KG1 (cell line): ENCODE data around the gene PNPLA5.
"Not testable (repeated sequence)": the region's sequence is repeated elsewhere in the genome, so short reads cannot be mapped to it uniquely, and the experiment has no call there.

ENCODE experiments used
- DNase-seq: peaks from one replicate; lab custom pipeline; 2025; lab: John Stamatoyannopoulos, UW

PNPLA5 gene

DNA sequence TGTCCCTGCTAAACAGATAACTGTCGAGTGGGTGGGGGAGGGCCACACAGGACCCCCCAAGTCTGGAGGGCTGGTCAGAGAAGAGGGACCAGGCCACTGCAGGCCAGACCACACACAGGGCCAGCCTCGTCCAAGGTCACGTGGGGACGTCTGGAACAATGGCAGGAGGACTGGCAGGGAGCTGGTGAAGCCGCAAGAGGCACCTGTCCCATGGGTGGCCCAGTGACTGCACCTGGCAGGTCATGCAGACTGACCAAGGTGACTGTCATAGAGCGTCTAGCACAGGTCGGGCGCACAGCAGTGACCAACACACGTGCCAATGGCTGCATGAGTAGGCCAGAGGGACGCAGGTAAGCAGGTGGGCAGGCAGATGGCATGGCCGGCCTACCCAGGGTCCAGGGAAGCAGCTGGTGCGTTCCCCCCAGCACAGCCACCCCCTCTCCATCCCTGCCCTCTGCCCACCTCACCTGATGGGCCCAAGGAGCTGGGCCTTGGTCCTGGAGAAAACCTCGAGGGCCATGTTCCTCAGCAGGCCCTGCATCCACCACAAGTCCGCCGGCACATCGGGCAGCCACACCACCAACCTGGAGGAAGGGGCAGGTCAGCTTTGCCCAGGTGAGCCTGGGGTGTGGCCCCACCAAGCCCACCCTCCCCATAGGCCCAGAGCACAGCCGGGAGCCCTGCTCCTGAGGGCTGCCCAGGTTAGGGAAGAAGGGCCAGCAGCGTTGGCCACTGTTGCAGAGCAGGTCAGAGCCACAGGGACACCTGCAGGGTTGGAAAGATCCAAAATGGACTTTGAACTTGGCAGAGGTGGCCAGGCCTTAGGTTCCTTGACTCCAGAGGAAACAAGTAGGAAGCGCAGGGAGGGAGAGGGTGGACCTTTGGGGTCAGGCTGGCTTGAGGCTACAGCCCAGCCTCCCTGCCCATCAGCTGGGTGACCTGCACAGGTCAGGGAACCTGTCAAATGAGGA, 10.4 kb downstream of the PNPLA5 start:
- DNase-seq, result no peak

DNA sequence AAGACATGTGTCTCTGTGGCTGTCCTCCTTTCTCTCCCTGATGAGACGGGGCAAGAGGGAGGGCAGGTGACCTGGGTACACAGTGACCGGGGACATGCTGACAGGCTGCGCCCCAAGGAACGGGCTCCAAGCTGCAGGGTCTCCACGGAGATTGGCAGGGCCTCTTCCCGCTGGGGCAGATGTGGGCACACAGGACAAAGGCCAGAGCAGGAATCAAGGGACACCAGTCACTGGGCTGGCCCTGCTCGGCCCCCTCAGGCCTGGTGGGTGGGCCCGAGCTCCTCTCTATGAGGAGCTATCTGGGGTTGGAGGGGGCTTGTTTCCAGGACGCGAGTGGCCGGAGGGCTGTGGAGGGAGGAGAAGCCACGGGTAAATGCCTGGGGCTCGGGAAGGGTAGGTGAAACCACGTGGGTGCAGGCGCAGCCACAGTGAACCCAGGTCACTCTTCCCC, 11.2 kb downstream of the PNPLA5 start:
- DNase-seq, result no peak

GRCh38 chr22:43879901-43880540, 11.8 kb downstream of the PNPLA5 start:
- DNase-seq, result no peak

GRCh38 chr22:43878831-43879550, 12.8 kb downstream of the PNPLA5 start:
- no peak for DNase-seq

DNA sequence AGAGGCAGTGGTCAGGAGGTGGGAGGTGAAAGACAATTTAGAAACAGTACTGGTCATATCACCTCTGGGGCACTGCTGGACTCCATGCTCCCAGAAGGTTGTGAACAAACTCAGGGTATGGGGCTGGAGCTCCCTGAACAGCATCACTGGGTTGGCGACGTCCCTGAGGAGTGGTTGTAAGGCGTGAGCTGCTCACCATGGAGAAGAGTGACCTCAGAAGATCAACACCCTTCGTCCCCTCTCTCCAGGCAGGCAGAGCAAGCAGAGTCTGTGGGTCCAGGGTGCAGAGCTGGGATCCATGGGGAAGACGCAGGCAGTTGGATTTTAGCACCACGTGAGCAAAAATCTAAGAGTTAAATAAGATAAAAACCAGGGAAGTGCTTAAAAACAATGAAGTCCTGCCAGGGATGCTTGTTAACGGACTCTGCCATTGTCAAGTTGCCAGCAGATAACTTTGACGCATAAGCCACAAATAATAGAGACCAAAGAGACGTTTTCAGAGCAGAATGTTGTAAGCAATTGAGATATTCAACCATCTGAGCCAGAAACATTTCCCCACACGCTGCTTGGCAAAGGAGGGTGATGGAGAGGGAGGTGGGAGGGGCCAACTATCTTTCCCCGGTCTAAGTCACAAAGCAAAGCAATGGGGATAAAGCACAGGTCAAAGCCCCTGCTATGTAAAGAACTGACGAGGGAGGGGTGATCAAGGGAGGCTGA, 13.6 kb downstream of the PNPLA5 start:
- DNase-seq, result no peak

- DNase-seq, result no peak
Measured at GRCh38 chr22:43876866-43877509, 14.8 kb downstream of the PNPLA5 start.

DNA sequence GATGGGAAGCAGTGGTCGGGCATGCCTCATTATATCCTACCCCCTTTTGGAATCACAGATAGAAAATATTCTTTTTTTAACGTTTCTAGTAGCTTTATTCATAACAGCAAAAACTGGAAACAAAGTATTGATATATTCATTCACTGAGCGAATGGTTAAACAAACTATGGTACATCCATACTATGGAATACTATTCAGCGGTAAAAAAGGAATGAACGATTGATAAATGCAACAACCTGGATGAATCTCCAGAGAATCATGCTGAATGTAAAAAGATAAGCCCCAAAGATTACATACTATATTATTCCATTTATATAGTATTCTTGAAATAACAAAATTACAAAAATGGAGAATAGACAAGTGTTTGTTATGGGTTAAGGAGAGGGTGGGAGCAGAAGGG, 22.0 kb downstream of the PNPLA5 start:
- DNase-seq, result no peak

- DNase-seq, result not testable (repeated sequence)
Measured at GRCh38 chr22:43869001-43869400, 22.8 kb downstream of the PNPLA5 start.

- peak; percentile 4 for DNase-seq
Measured at GRCh38 chr22:43867839-43868635, 23.8 kb downstream of the PNPLA5 start.

DNA sequence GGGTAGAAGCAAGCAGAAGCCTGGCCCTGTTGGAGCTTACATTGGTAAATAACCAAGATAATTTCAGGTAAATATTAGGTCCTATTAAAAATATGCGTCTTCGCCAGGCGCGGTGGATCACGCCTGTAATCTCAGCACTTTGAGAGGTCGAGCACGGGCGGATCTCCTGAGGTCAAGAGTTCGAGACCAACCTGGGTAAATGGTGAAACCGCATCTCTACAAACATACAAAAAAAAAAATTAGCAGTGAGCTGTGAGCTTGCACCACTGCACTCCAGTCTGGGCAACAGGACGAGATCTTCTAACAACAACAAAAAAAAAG, 29.0 kb downstream of the PNPLA5 start:
- DNase-seq, result no peak

- no peak for DNase-seq
Measured at GRCh38 chr22:43862074-43862881, 29.5 kb downstream of the PNPLA5 start, which contains the start of gene SULT4A1. Gene SULT4A1 (minus strand): TSS chr22:43862513. CDS start chr22:43862382, 131 bp downstream.

- DNase-seq, result no peak
Measured at GRCh38 chr22:43861529-43861928, 30.3 kb downstream of the PNPLA5 start.

DNA sequence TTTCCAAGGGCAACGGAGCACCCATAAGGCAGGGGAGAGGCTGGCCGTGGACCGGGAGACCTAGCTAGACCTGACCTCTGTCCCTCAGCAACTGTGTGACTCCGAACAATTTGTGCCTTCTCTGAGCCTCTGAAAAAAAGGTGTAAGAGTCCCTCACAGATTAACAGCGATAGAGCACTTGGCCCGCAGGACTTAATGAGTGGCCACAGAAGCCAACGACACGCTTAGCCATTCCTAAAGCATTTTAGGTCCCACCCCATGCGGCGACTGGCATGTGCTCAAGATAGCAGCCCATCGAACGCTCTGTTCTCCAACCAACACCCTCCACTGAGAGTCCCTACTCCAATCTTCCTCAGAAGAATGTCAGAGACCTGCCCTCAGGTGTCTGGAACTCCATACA, 31.0 kb downstream of the PNPLA5 start:
- no peak for DNase-seq

DNA sequence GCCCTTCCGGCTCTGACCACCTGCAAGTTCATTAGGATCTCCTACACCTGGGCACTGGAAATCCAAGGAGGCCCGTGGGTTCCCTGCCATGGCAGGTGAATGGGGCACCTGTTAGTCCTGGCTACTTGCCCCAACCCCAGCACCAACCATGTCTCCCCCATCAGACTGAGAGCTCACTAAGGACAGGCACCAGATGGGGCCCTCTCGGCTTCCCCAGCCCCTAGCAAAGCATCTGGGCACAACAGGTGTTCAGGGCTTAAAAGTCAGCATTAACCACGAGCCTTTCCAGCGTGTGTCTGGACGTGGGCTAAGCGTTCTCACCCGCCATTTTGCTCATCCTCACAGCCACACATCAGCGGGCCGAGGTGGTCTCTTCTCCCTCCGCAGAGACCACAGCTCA, 31.7 kb downstream of the PNPLA5 start:
- no peak for DNase-seq

- no peak for DNase-seq
Measured at GRCh38 chr22:43859621-43860020, 32.2 kb downstream of the PNPLA5 start.

DNA sequence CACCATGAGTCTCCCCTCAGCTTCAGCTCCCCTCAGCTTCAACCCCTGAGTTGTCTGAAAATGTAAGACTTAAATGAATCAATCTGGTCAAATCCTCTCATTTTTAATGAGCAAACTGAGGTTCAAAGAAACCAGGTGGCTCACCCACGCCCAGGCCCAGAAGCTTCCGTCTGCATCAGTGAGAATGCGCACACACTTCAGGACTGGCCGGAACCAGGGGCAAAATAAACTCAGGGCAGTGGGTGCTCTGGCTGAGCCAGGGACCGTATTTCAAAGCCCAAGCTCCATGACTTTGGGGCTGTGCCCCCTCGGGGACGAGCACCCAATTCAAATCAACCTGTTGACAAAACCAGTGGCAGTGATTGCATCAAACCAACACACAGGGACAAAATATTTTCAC, 32.6 kb downstream of the PNPLA5 start:
- DNase-seq, result no peak

GRCh38 chr22:43858156-43858895, 33.5 kb downstream of the PNPLA5 start:
- no peak for DNase-seq

GRCh38 chr22:43857367-43857766, 34.4 kb downstream of the PNPLA5 start:
- DNase-seq, result no peak

DNA sequence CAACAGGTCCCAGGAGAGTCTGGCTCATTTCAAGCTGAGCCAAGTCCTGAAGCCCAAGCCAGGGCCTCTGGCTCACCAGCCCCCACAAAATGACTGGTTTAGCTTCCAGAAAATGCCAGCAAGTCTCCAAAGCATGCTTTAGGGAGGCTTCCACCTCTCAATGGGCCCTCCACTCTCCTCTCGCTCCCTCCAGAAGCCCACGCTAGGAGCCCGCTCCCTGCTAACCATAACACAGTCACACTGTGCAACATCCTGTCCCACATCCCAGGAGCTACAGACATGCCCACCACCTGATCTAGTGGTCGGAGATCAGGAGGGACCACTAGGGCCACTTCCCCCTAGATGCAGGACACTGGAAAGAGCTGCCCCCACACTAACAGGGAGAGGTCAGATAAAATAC, 36.4 kb downstream of the PNPLA5 start:
- DNase-seq, result no peak
